ENCODE results near the gene PARVB.

The PARVB gene

GRCh38 chr22:44214764-44215163 is 190.7 kb downstream of the PARVB start:
- TF ChIP-seq, protein P1, sequence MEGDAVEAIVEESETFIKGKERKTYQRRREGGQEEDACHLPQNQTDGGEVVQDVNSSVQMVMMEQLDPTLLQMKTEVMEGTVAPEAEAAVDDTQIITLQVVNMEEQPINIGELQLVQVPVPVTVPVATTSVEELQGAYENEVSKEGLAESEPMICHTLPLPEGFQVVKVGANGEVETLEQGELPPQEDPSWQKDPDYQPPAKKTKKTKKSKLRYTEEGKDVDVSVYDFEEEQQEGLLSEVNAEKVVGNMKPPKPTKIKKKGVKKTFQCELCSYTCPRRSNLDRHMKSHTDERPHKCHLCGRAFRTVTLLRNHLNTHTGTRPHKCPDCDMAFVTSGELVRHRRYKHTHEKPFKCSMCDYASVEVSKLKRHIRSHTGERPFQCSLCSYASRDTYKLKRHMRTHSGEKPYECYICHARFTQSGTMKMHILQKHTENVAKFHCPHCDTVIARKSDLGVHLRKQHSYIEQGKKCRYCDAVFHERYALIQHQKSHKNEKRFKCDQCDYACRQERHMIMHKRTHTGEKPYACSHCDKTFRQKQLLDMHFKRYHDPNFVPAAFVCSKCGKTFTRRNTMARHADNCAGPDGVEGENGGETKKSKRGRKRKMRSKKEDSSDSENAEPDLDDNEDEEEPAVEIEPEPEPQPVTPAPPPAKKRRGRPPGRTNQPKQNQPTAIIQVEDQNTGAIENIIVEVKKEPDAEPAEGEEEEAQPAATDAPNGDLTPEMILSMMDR (conservative IDR thresholded peaks at IDR 0.05; ENCODE audit: control insufficient read depth, insufficient read depth, low read depth, low read length): no peak
- H3K4me3 ChIP-seq (ENCODE audit: control insufficient read depth, low read depth, low read length): no peak overlapping the region
- no peak for DNase-seq (ENCODE audit: low read depth)

- DNase-seq (ENCODE audit: low read depth): no peak
- H3K4me3 ChIP-seq (ENCODE audit: control insufficient read depth, low read depth, low read length): no peak overlapping the region
- TF ChIP-seq, protein P1 (conservative IDR thresholded peaks at IDR 0.05; ENCODE audit: control insufficient read depth, insufficient read depth, low read depth, low read length): no peak
Measured at GRCh38 chr22:44215287-44215686, 191.2 kb downstream of the PARVB start.

DNA sequence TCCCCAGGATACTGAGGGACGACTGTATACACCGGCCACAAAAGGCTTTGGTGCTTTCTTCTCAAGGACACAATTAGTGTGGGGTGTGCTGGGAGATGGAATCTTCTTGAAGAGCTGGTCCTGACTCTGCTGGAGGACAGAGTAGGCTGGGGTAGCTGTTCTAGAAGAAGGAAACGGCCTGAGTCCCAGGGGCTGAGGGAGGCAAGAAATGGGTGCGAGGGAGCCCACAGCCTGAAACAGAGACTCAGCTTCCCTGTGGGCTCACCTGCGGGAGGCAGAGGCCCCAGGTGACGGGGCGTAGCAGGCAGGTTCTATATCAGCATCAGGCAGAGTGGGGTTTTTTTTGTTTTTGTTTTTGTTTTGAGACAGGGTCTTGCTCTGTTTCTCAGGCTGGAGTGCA is 193.2 kb downstream of the PARVB start:
- TF ChIP-seq, protein P1 (conservative IDR thresholded peaks at IDR 0.05; ENCODE audit: control insufficient read depth, insufficient read depth, low read depth, low read length): no peak
- no peak for DNase-seq (ENCODE audit: low read depth)
- no peak overlapping the region for H3K4me3 ChIP-seq (ENCODE audit: control insufficient read depth, low read depth, low read length)

GRCh38 chr22:44218071-44218470 is 194.0 kb downstream of the PARVB start:
- no peak overlapping the region for H3K4me3 ChIP-seq (ENCODE audit: control insufficient read depth, low read depth, low read length)
- TF ChIP-seq, protein P1 (conservative IDR thresholded peaks at IDR 0.05; ENCODE audit: control insufficient read depth, insufficient read depth, low read depth, low read length): no peak
- DNase-seq (ENCODE audit: low read depth): no peak

- H3K4me3 ChIP-seq (ENCODE audit: control insufficient read depth, low read depth, low read length): no peak overlapping the region
- TF ChIP-seq, protein P1 (conservative IDR thresholded peaks at IDR 0.05; ENCODE audit: control insufficient read depth, insufficient read depth, low read depth, low read length): no peak
- no peak for DNase-seq (ENCODE audit: low read depth)
Measured at GRCh38 chr22:44219101-44219870, 195.2 kb downstream of the PARVB start.

GRCh38 chr22:44220727-44221680 is 196.9 kb downstream of the PARVB start:
- no peak for DNase-seq (ENCODE audit: low read depth)
- no peak overlapping the region for H3K4me3 ChIP-seq (ENCODE audit: control insufficient read depth, low read depth, low read length)
- TF ChIP-seq, protein P1 (conservative IDR thresholded peaks at IDR 0.05; ENCODE audit: control insufficient read depth, insufficient read depth, low read depth, low read length): no peak

Data from fibroblast of mammary gland (primary cell).